ENCODE measurements around the gene UGT3A2. TPM values are rescaled to one million over a fixed set of nuclear protein-coding genes. Genes with fewer than 3 reads are reported as not detected.
"Not testable (repeated sequence)": the region's sequence is repeated elsewhere in the genome, so short reads cannot be mapped to it uniquely, and the experiment has no call there.

UGT3A2 gene
- polyA plus RNA-seq, 1 experiment: not detected

DNA sequence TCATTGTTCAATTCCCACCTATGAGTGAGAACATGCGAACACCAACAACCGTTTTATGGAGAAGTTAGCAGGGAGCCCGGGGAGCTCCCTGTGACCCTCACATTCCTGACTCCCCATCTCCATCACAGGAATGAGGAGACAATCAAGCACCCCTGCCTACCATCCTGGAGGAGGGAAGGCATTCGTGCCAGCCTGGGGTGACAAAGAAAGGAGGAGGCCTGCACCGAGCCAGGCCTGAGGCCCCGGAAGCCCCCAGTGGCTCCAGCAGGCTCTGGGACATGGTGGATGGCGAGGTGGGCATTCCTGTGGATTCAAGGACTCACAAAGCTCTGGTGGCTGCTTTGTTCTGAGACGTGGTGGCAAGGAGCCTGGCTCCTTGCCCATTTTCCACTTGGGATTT is 39.0 kb downstream of the UGT3A2 start:
- POLR2A ChIA-PET: no interaction called here
- no peaks in the 10 kb centered on the region for H3K27me3 ChIP-seq (ENCODE audit: control insufficient read depth, insufficient read depth, low read length)
- H3K9me3 ChIP-seq (ENCODE audit: control insufficient read depth, insufficient read depth, low read length): no peaks in the 10 kb centered on the region
- no peak for DNase-seq (ENCODE audit: low read depth, low spot score)
- H3K4me3 ChIP-seq (ENCODE audit: low read depth, low read length): no peak overlapping the region
- TF ChIP-seq, protein P1, sequence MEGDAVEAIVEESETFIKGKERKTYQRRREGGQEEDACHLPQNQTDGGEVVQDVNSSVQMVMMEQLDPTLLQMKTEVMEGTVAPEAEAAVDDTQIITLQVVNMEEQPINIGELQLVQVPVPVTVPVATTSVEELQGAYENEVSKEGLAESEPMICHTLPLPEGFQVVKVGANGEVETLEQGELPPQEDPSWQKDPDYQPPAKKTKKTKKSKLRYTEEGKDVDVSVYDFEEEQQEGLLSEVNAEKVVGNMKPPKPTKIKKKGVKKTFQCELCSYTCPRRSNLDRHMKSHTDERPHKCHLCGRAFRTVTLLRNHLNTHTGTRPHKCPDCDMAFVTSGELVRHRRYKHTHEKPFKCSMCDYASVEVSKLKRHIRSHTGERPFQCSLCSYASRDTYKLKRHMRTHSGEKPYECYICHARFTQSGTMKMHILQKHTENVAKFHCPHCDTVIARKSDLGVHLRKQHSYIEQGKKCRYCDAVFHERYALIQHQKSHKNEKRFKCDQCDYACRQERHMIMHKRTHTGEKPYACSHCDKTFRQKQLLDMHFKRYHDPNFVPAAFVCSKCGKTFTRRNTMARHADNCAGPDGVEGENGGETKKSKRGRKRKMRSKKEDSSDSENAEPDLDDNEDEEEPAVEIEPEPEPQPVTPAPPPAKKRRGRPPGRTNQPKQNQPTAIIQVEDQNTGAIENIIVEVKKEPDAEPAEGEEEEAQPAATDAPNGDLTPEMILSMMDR (IDR thresholded peaks at IDR 0.05; ENCODE audit: low read depth, low read length): no peak
- no peak overlapping the region for H3K27ac ChIP-seq (ENCODE audit: low read depth, low read length)
- CTCF ChIA-PET: no interaction called here

DNA sequence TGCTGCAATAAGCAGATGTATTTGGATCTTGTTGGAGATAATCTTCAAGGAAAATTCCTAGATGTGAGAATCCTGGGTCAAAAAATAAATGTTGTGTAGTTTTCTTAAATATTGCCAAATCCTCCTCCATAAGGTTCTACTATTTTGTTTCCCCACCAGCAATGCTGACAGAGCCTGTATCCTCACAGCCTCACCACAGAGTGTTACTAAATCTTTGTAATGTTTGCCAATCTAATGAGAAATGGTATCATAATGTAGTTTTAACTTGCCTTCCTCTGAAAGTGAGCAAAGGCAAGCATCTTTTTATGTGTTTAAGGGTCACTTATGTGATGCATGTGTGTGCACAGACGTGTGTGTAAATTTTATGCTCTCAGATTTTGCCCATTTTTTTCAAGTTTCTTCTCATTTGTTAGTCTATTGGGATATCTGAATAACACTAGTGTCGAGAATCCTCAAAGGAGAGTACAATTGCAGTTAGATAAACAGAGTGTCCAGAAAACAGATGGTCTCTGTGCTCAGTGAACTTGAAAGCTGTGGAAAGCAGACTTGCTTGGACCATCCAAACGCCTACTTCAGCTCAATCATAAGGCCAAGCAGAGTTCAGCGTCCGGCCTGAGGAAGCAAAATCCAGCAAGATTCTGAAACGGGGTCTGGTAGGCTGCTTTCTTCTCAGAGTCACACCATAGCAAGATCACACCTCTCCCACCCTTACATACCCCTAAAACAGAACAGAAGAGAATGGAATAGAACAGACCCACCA is 39.8 kb downstream of the UGT3A2 start:
- no peak overlapping the region for H3K27ac ChIP-seq (ENCODE audit: low read depth, low read length)
- no peak overlapping the region for H3K4me3 ChIP-seq (ENCODE audit: low read depth, low read length)
- TF ChIP-seq, protein P1 (IDR thresholded peaks at IDR 0.05; ENCODE audit: low read depth, low read length): no peak
- no peak for DNase-seq (ENCODE audit: low read depth, low spot score)
- ChIA-PET POLR2A (no interaction called here), CTCF (no interaction called here)
- H3K27me3 ChIP-seq (ENCODE audit: control insufficient read depth, insufficient read depth, low read length): no peaks in the 10 kb centered on the region
- H3K9me3 ChIP-seq (ENCODE audit: control insufficient read depth, insufficient read depth, low read length): no peaks in the 10 kb centered on the region

DNA sequence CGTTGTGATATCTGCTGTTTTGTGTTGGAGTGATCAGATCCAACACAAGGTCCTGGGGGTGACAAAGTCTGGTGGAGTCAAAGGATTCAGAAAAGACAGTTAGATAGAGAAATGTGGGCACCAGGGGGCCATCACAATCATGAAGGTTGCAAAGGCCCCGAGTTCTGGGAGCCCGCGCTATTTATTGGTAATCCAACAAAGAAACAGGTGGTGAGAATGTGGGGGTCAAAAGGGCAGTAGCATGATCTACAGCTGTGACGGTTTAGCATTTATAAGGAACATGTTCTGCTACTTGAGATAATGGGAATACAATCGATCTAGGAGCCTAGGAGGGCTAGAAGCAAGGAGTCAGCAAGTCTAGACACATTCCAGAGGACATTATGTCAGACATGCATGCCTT is 44.4 kb downstream of the UGT3A2 start:
- H3K4me3 ChIP-seq (ENCODE audit: low read depth, low read length); H3K27me3 ChIP-seq (ENCODE audit: control insufficient read depth, insufficient read depth, low read length); H3K27ac ChIP-seq (ENCODE audit: low read depth, low read length); H3K9me3 ChIP-seq (ENCODE audit: control insufficient read depth, insufficient read depth, low read length); POLR2A ChIA-PET; DNase-seq (ENCODE audit: low read depth, low spot score); CTCF ChIA-PET: not testable (repeated sequence)

DNA sequence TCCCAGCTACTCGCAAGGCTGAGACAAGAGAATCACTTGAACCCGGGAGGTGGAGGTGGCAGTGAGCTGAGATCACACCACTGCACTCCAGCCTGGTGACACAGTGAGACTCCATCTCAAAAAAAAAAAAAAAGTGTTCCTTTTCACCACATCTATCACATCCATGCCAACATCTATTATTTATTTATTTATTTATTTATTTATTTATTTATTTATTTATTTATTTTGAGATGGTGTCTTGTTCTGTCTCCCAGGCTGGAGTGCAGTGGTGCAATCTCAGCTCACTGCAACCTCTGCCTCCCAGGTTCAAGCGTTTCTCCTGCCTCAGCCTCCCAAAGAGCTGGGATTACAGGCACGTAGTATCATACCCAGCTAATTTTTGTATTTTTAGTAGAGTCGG is 47.1 kb downstream of the UGT3A2 start:
- H3K27ac ChIP-seq (ENCODE audit: low read depth, low read length); H3K4me3 ChIP-seq (ENCODE audit: low read depth, low read length); CTCF ChIA-PET; DNase-seq (ENCODE audit: low read depth, low spot score); POLR2A ChIA-PET; H3K9me3 ChIP-seq (ENCODE audit: control insufficient read depth, insufficient read depth, low read length); H3K27me3 ChIP-seq (ENCODE audit: control insufficient read depth, insufficient read depth, low read length): not testable (repeated sequence)

DNA sequence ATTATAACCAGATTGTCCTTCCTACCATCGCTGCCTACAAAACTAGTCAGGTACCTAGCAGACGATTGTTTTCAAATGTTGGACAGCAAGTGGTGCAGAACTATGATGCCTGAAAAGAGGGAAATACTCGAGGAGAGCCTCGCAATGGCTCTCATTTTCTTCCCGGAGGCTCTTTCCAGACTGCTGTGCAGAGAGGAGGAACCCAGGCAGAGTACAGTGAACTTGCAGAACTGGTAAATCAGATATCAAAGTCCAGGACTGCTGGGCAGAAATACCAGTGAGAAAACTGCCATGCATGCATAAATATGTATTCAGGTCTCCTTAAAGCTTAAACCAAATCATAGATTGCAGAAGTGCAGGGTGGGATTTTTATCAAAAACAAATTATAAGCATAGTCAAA is 49.1 kb downstream of the UGT3A2 start:
- TF ChIP-seq, protein P1 (IDR thresholded peaks at IDR 0.05; ENCODE audit: low read depth, low read length): no peak
- Histone ChIP-seq H3K27ac (ENCODE audit: low read depth, low read length) (no peak overlapping the region), H3K4me3 (ENCODE audit: low read depth, low read length) (no peak overlapping the region), H3K27me3 (ENCODE audit: control insufficient read depth, insufficient read depth, low read length) (no peaks in the 10 kb centered on the region), H3K9me3 (ENCODE audit: control insufficient read depth, insufficient read depth, low read length) (no peaks in the 10 kb centered on the region)
- ChIA-PET POLR2A (no interaction called here), CTCF (no interaction called here)
- no peak for DNase-seq (ENCODE audit: low read depth, low spot score)

DNA sequence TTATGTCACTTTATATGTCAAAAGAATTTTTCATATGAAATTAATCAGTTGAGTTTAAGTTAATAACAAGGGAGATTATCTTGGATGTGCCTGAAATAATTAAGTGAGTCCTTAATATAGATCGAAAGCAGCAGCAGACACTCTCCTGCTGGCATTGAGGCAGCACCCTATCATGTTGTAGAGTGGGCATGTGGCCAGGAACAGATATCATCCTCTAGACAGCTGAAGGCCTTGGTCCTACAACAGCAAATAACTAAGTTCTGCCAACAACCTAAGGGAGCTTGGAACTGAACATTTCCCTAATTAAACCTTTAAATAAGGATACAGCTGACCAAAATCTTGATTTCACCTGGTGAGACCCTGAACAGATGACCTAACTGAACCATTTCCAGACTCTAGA is 49.7 kb downstream of the UGT3A2 start:
- Histone ChIP-seq H3K27ac (ENCODE audit: low read depth, low read length) (no peak overlapping the region), H3K9me3 (ENCODE audit: control insufficient read depth, insufficient read depth, low read length) (no peaks in the 10 kb centered on the region), H3K4me3 (ENCODE audit: low read depth, low read length) (no peak overlapping the region), H3K27me3 (ENCODE audit: control insufficient read depth, insufficient read depth, low read length) (no peaks in the 10 kb centered on the region)
- ChIA-PET CTCF (no interaction called here), POLR2A (no interaction called here)
- TF ChIP-seq, protein P1 (IDR thresholded peaks at IDR 0.05; ENCODE audit: low read depth, low read length): no peak
- no peak for DNase-seq (ENCODE audit: low read depth, low spot score)
